Mucosa of stomach (tissue), 1 donor: ENCODE measurements around the gene IFRD1.
"Not testable (repeated sequence)": the region's sequence is repeated elsewhere in the genome, so short reads cannot be mapped to it uniquely, and the experiment has no call there.

ENCODE experiments used
- H3K27me3 ChIP-seq: one replicate; pipeline ENCODE4 v1.7.0; 2013; ENCODE audit warnings: mild to moderate bottlenecking, low read length; ENCODE audit not compliant: control insufficient read depth, insufficient read depth
- H3K36me3 ChIP-seq: one replicate; pipeline ENCODE4 v1.7.0; 2013; ENCODE audit warnings: low read length; ENCODE audit not compliant: control insufficient read depth, insufficient read depth
- H3K4me1 ChIP-seq: one replicate; pipeline ENCODE4 v1.7.0; 2013; ENCODE audit warnings: mild to moderate bottlenecking, low read length; ENCODE audit not compliant: control insufficient read depth, insufficient read depth
- H3K4me3 ChIP-seq: one replicate; pipeline ENCODE4 v1.7.0; 2013; ENCODE audit warnings: low read length
- H3K9ac ChIP-seq: one replicate; pipeline ENCODE4 v1.7.0; 2013; ENCODE audit warnings: mild to moderate bottlenecking, low read length, moderate library complexity
- H3K9me3 ChIP-seq: one replicate; pipeline ENCODE4 v1.7.0; 2013; ENCODE audit warnings: mild to moderate bottlenecking, low read length, moderate library complexity; ENCODE audit not compliant: control insufficient read depth
- donor health status: Pancreatic carcinoma.

The IFRD1 gene

GRCh38 chr7:112510743-112511110, 60.5 kb downstream of the IFRD1 start:
- no peak overlapping the region for H3K4me3 ChIP-seq
- H3K36me3 ChIP-seq = no peaks in the 10 kb centered on the region
- no peaks in the 10 kb centered on the region for H3K27me3 ChIP-seq
- H3K4me1 ChIP-seq = no peaks in the 10 kb centered on the region
- H3K9ac ChIP-seq = no peak overlapping the region
- H3K9me3 ChIP-seq = no peaks in the 10 kb centered on the region

- H3K4me3 ChIP-seq = no peak overlapping the region
- H3K36me3 ChIP-seq = no peaks in the 10 kb centered on the region
- no peaks in the 10 kb centered on the region for H3K4me1 ChIP-seq
- H3K9me3 ChIP-seq = no peaks in the 10 kb centered on the region
- no peaks in the 10 kb centered on the region for H3K27me3 ChIP-seq
- no peak overlapping the region for H3K9ac ChIP-seq
Measured at GRCh38 chr7:112511451-112512202, 61.4 kb downstream of the IFRD1 start.

GRCh38 chr7:112512451-112513210, 62.4 kb downstream of the IFRD1 start:
- Histone ChIP-seq H3K9ac (no peak overlapping the region), H3K27me3 (no peaks in the 10 kb centered on the region), H3K9me3 (no peaks in the 10 kb centered on the region), H3K4me1 (no peaks in the 10 kb centered on the region), H3K4me3 (no peak overlapping the region), H3K36me3 (no peaks in the 10 kb centered on the region)

GRCh38 chr7:112515989-112516388, 65.7 kb downstream of the IFRD1 start:
- Histone ChIP-seq H3K36me3 (no peaks in the 10 kb centered on the region), H3K9me3 (no peaks in the 10 kb centered on the region), H3K4me1 (no peaks in the 10 kb centered on the region), H3K27me3 (no peaks in the 10 kb centered on the region), H3K4me3 (no peak overlapping the region), H3K9ac (no peak overlapping the region)

- not testable (repeated sequence) for H3K4me1 ChIP-seq, H3K27me3 ChIP-seq, H3K36me3 ChIP-seq, H3K9me3 ChIP-seq, H3K9ac ChIP-seq, H3K4me3 ChIP-seq
Measured at GRCh38 chr7:112516418-112516817, 66.2 kb downstream of the IFRD1 start.

GRCh38 chr7:112517487-112517886, 67.2 kb downstream of the IFRD1 start:
- Histone ChIP-seq H3K9me3 (no peaks in the 10 kb centered on the region), H3K4me3 (no peak overlapping the region), H3K36me3 (no peaks in the 10 kb centered on the region), H3K9ac (no peak overlapping the region), H3K27me3 (no peaks in the 10 kb centered on the region), H3K4me1 (no peaks in the 10 kb centered on the region)

- Histone ChIP-seq H3K4me3 (no peak overlapping the region), H3K9ac (no peak overlapping the region), H3K4me1 (no peaks in the 10 kb centered on the region), H3K27me3 (no peaks in the 10 kb centered on the region), H3K36me3 (no peaks in the 10 kb centered on the region), H3K9me3 (no peaks in the 10 kb centered on the region)
Measured at GRCh38 chr7:112520787-112521186, 70.5 kb downstream of the IFRD1 start.

- H3K4me3 ChIP-seq = no peak overlapping the region
Measured at GRCh38 chr7:112521942-112522341, 71.7 kb downstream of the IFRD1 start.

GRCh38 chr7:112523871-112524270, 73.6 kb downstream of the IFRD1 start:
- H3K9ac ChIP-seq = no peak overlapping the region
- no peaks in the 10 kb centered on the region for H3K27me3 ChIP-seq
- no peaks in the 10 kb centered on the region for H3K9me3 ChIP-seq
- no peak overlapping the region for H3K4me3 ChIP-seq
- H3K36me3 ChIP-seq = no peaks in the 10 kb centered on the region
- no peaks in the 10 kb centered on the region for H3K4me1 ChIP-seq

More at GRCh38 chr7:112521942-112522341, 71.7 kb downstream of the IFRD1 start:
- no peaks in the 10 kb centered on the region for H3K36me3 ChIP-seq
- H3K4me1 ChIP-seq = no peaks in the 10 kb centered on the region
- H3K27me3 ChIP-seq = no peaks in the 10 kb centered on the region
- H3K9me3 ChIP-seq = no peaks in the 10 kb centered on the region
- no peak overlapping the region for H3K9ac ChIP-seq
